Type B pancreatic cell (in vitro differentiated cells): Measurements from ENCODE around the gene GMIP. TPM values are rescaled to one million over a fixed set of nuclear protein-coding genes. Genes with fewer than 3 reads are reported as not detected.

Experiments
- DNase-seq: peaks from one replicate; pipeline ENCODE4 v3.0.0; 2021; ENCODE audit warnings: mixed read lengths; ENCODE audit not compliant: unreplicated experiment; ENCODE audit errors: extremely low spot score
- H3K27ac Mint-ChIP-seq: 2 replicates; pipeline ENCODE4 v1.8.0; 2021; ENCODE audit warnings: mild to moderate bottlenecking, mixed read lengths
- H3K27me3 Mint-ChIP-seq: 2 replicates; pipeline ENCODE4 v1.8.0; 2021; ENCODE audit warnings: mixed read lengths
- H3K36me3 Mint-ChIP-seq: 2 replicates; pipeline ENCODE4 v1.8.0; 2021; ENCODE audit warnings: mixed read lengths
- H3K4me1 Mint-ChIP-seq: one replicate; pipeline ENCODE4 v1.8.0; 2021; ENCODE audit warnings: mixed read lengths; ENCODE audit not compliant: unreplicated experiment
- H3K4me3 Mint-ChIP-seq: 2 replicates; pipeline ENCODE4 v1.8.0; 2021; ENCODE audit warnings: mild to moderate bottlenecking, mixed read lengths
- H3K9me3 Mint-ChIP-seq: 2 replicates; pipeline ENCODE4 v1.8.0; 2021; ENCODE audit warnings: mixed read lengths
- total RNA-seq: library from RNA; stranded (reverse); gene quantifications from 2 replicates; pipeline ENCODE4 v1.2.1, GENCODE V29; 2021; ENCODE audit warnings: low replicate concordance
- TF ChIP-seq, protein P1 (sequence below): fragments of 200-600 bp; sonication (generic); conservative IDR thresholded peaks from 2 replicates; pipeline ENCODE4 v1.5.0; 2021; ENCODE audit warnings: antibody characterized with exemption, mild to moderate bottlenecking

GMIP gene
- total RNA-seq, 1 donor from 2014 or later = 15.9 TPM

GRCh38 chr19:19584356-19584755 is 59.1 kb downstream of the GMIP start:
- no peaks in the 10 kb centered on the region for H3K4me1 Mint-ChIP-seq
- H3K36me3 Mint-ChIP-seq = no peaks in the 10 kb centered on the region
- no peak for DNase-seq
- H3K27me3 Mint-ChIP-seq = no peaks in the 10 kb centered on the region
- H3K9me3 Mint-ChIP-seq = no peaks in the 10 kb centered on the region
- H3K27ac Mint-ChIP-seq = no peak overlapping the region
- H3K4me3 Mint-ChIP-seq = no peak overlapping the region
- TF ChIP-seq, protein P1, sequence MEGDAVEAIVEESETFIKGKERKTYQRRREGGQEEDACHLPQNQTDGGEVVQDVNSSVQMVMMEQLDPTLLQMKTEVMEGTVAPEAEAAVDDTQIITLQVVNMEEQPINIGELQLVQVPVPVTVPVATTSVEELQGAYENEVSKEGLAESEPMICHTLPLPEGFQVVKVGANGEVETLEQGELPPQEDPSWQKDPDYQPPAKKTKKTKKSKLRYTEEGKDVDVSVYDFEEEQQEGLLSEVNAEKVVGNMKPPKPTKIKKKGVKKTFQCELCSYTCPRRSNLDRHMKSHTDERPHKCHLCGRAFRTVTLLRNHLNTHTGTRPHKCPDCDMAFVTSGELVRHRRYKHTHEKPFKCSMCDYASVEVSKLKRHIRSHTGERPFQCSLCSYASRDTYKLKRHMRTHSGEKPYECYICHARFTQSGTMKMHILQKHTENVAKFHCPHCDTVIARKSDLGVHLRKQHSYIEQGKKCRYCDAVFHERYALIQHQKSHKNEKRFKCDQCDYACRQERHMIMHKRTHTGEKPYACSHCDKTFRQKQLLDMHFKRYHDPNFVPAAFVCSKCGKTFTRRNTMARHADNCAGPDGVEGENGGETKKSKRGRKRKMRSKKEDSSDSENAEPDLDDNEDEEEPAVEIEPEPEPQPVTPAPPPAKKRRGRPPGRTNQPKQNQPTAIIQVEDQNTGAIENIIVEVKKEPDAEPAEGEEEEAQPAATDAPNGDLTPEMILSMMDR = no peak

DNA sequence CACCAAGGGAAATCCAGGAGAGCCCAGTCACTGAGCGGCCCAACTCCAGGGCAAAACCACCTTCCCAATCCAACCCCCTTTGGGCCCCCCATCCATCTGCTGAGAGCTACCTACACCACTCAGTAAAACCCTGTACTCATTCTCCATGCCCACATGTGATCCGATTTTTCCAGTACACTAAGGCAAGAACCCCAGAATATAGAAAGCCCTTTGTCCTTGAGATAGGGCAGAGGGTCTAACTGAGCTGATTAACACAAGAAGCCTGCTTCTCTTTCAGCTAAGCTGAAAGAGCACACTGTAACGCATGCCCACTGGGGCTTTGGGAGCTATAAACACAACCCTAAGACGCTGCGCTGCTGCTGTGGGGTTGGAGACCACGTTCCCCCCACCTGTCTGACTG is 61.0 kb downstream of the GMIP start:
- TF ChIP-seq, protein P1 = no peak
- no peaks in the 10 kb centered on the region for H3K36me3 Mint-ChIP-seq
- no peaks in the 10 kb centered on the region for H3K27me3 Mint-ChIP-seq
- no peak overlapping the region for H3K4me3 Mint-ChIP-seq
- no peak overlapping the region for H3K27ac Mint-ChIP-seq
- no peaks in the 10 kb centered on the region for H3K4me1 Mint-ChIP-seq
- DNase-seq = no peak
- no peaks in the 10 kb centered on the region for H3K9me3 Mint-ChIP-seq

GRCh38 chr19:19581391-19581790 is 62.1 kb downstream of the GMIP start:
- H3K4me1 Mint-ChIP-seq = no peaks in the 10 kb centered on the region
- TF ChIP-seq, protein P1 = no peak
- H3K36me3 Mint-ChIP-seq = no peaks in the 10 kb centered on the region
- no peak overlapping the region for H3K27ac Mint-ChIP-seq
- H3K4me3 Mint-ChIP-seq = no peak overlapping the region
- H3K27me3 Mint-ChIP-seq = no peaks in the 10 kb centered on the region
- H3K9me3 Mint-ChIP-seq = no peaks in the 10 kb centered on the region
- no peak for DNase-seq

DNA sequence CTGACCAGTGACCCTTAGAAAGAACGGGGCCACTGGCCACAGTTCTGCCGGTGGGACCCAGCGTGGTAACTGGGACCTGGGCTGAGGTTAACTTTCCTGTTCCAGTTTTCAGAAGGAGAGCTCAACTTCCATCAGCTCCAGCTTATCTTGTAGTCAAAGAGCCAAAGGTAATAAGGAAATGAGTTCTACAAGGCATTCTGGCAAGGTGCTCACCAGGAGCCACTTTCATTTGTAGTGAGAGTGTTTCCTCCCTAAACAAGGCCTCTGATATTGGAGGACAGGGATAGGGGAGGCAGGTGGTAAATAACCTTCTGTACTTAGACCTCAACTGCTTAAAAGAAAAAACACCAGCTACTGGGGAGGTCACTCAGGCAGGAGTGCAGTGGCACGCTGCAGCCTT is 63.0 kb downstream of the GMIP start:
- TF ChIP-seq, protein P1 = no peak
- Mint-ChIP-seq H3K27me3 (no peaks in the 10 kb centered on the region), H3K4me3 (no peak overlapping the region), H3K36me3 (no peaks in the 10 kb centered on the region), H3K27ac (no peak overlapping the region), H3K9me3 (no peaks in the 10 kb centered on the region), H3K4me1 (no peaks in the 10 kb centered on the region)
- no peak for DNase-seq

DNA sequence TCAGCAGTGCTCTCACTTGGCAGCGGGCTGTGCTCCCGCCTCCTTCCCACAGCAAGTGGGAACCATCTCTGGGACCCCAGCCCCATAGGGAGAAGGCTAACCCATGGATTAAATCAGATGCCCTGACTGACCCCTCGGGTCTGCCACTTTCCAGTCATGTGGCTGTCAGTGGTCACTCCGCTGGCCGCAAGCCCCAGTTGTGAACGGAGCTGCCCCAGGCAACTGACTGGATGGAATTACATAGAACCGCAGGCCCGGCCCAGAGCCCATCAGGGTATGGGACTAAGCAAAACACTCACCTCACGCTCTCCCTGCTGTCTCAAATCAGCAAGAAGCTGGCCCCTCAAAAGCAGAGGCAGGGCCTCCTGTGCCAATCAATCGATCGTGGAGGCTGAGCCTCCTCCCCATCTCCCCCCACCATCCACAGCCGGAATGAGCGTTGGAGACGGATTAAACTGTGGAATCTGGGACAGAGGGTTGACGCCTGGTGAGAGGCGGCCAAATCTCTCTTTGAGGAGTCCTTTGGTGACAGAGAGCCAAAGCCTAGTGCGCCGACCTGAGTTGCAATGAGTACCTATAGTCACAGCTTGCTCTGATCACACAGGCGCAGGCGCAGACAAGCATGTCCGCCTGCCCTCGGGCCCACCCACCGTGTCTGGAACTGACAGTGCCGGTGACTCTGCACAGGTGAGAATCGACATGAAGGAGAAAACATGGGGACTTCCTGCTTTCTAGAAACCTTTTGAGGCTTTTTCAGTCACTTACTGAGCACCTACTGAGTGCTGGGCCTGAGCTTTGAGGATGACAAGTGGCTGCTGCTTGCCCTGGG is 63.7 kb downstream of the GMIP start:
- no peaks in the 10 kb centered on the region for H3K4me1 Mint-ChIP-seq
- DNase-seq = no peak
- no peaks in the 10 kb centered on the region for H3K27me3 Mint-ChIP-seq
- no peak overlapping the region for H3K27ac Mint-ChIP-seq
- no peaks in the 10 kb centered on the region for H3K36me3 Mint-ChIP-seq
- no peak overlapping the region for H3K4me3 Mint-ChIP-seq
- TF ChIP-seq, protein P1 = no peak
- no peaks in the 10 kb centered on the region for H3K9me3 Mint-ChIP-seq

Other genes starting within 250 kb of the GMIP start
- gene GATAD2A, start 238.0 kb downstream of the GMIP start, total RNA-seq = 102 and 113 TPM in 2 replicates
- gene TSSK6, start 128.1 kb downstream of the GMIP start, total RNA-seq = 1.5 and 2.3 TPM in 2 replicates
- 396 and 419 TPM in 2 replicates for gene NDUFA13, start 127.4 kb downstream of the GMIP start, total RNA-seq
- gene YJEFN3, start 114.7 kb downstream of the GMIP start, total RNA-seq = 12.2 and 23.2 TPM in 2 replicates
- gene CILP2, start 105.4 kb downstream of the GMIP start, total RNA-seq = 0.74 and 3.2 TPM in 2 replicates
- gene PBX4, start 25.0 kb downstream of the GMIP start, total RNA-seq = 2.1 and 10.9 TPM in 2 replicates
- 25.7 and 56.5 TPM in 2 replicates for gene LPAR2, start 15.4 kb downstream of the GMIP start, total RNA-seq
- 80.8 and 85.7 TPM in 2 replicates for gene ATP13A1, start 20.0 kb upstream of the GMIP start, total RNA-seq
- 10.6 and 11.2 TPM in 2 replicates for gene ZNF101, start 25.2 kb upstream of the GMIP start, total RNA-seq
- 8.0 and 8.5 TPM in 2 replicates for gene ZNF14, start 89.5 kb upstream of the GMIP start, total RNA-seq
- gene ZNF506, start 178.1 kb upstream of the GMIP start, total RNA-seq = 11.8 and 15.5 TPM in 2 replicates
- 22.6 and 36.6 TPM in 2 replicates for gene ZNF253, start 222.2 kb upstream of the GMIP start, total RNA-seq